Measurements from ENCODE around the gene THRA. TPM values are rescaled to one million over a fixed set of nuclear protein-coding genes. Genes with fewer than 3 reads are reported as not detected.

Gene THRA
- total RNA-seq, 1 experiment from 2014 or later, result 14.5 TPM

GRCh38 chr17:40095351-40095943, 32.7 kb downstream of the THRA start:
- Histone ChIP-seq H3K4me3 (ENCODE audit: low read depth, low read length, poor library complexity, severe bottlenecking) (no peak overlapping the region), H3K9me3 (ENCODE audit: low read depth, low read length, poor library complexity, severe bottlenecking) (no peaks in the 10 kb centered on the region), H3K4me1 (ENCODE audit: insufficient read depth, low read length, poor library complexity, severe bottlenecking) (peaks cover 17% of the 10 kb centered on the region), H3K27ac (ENCODE audit: low read depth, low read length, poor library complexity, severe bottlenecking) (no peak overlapping the region), H3K36me3 (ENCODE audit: insufficient read depth, low read length, poor library complexity, severe bottlenecking) (no peaks in the 10 kb centered on the region), H3K27me3 (replicated peaks; ENCODE audit: insufficient read depth, low read depth, low read length, poor library complexity) (no peaks in the 10 kb centered on the region)
- intact Hi-C loops (cut with micrococcal nuclease; ENCODE audit: unreplicated experiment), result no loop called here
- TF ChIP-seq EZH2 (IDR thresholded peaks at IDR 0.05; ENCODE audit: borderline replicate concordance, low read depth, low read length, poor library complexity, severe bottlenecking) (no peak), CTCF (conservative IDR thresholded peaks at IDR 0.05; ENCODE audit: low read depth, low read length) (no peak)
- BruUV-seq (replicated peaks), result no TSS peak
- DNase-seq (ENCODE audit: low spot score), result no peak
- ChIA-PET POLR2A (ENCODE audit: low non-redundant PET) (no interaction called here), CTCF (no interaction called here)

- H3K27me3 ChIP-seq (replicated peaks; ENCODE audit: insufficient read depth, low read depth, low read length, poor library complexity), result no peaks in the 10 kb centered on the region
- ChIA-PET CTCF (no interaction called here), POLR2A (ENCODE audit: low non-redundant PET) (no interaction called here)
- H3K27ac ChIP-seq (ENCODE audit: low read depth, low read length, poor library complexity, severe bottlenecking), result no peak overlapping the region
- H3K4me3 ChIP-seq (ENCODE audit: low read depth, low read length, poor library complexity, severe bottlenecking), result no peak overlapping the region
- intact Hi-C loops (cut with micrococcal nuclease; ENCODE audit: unreplicated experiment), result no loop called here
- H3K36me3 ChIP-seq (ENCODE audit: insufficient read depth, low read length, poor library complexity, severe bottlenecking), result no peaks in the 10 kb centered on the region
- BruUV-seq (replicated peaks), result no TSS peak
- no peak for TF ChIP-seq CTCF (conservative IDR thresholded peaks at IDR 0.05; ENCODE audit: low read depth, low read length)
- TF ChIP-seq EZH2 (IDR thresholded peaks at IDR 0.05; ENCODE audit: borderline replicate concordance, low read depth, low read length, poor library complexity, severe bottlenecking), result no peak
- H3K9me3 ChIP-seq (ENCODE audit: low read depth, low read length, poor library complexity, severe bottlenecking), result no peaks in the 10 kb centered on the region
- no peak for DNase-seq (ENCODE audit: low spot score)
- peaks cover 22% of the 10 kb centered on the region for H3K4me1 ChIP-seq (ENCODE audit: insufficient read depth, low read length, poor library complexity, severe bottlenecking)
Observed at GRCh38 chr17:40095944-40096791, 33.4 kb downstream of the THRA start.

GRCh38 chr17:40097087-40097486, 34.3 kb downstream of the THRA start:
- ChIA-PET CTCF (no interaction called here), POLR2A (ENCODE audit: low non-redundant PET) (no interaction called here)
- TF ChIP-seq CTCF (conservative IDR thresholded peaks at IDR 0.05; ENCODE audit: low read depth, low read length), result no peak
- no peak for TF ChIP-seq EZH2 (IDR thresholded peaks at IDR 0.05; ENCODE audit: borderline replicate concordance, low read depth, low read length, poor library complexity, severe bottlenecking)
- no peak for DNase-seq (ENCODE audit: low spot score)
- Histone ChIP-seq H3K9me3 (ENCODE audit: low read depth, low read length, poor library complexity, severe bottlenecking) (no peaks in the 10 kb centered on the region), H3K27me3 (replicated peaks; ENCODE audit: insufficient read depth, low read depth, low read length, poor library complexity) (no peaks in the 10 kb centered on the region), H3K4me1 (ENCODE audit: insufficient read depth, low read length, poor library complexity, severe bottlenecking) (peaks cover 24% of the 10 kb centered on the region), H3K36me3 (ENCODE audit: insufficient read depth, low read length, poor library complexity, severe bottlenecking) (no peaks in the 10 kb centered on the region), H3K4me3 (ENCODE audit: low read depth, low read length, poor library complexity, severe bottlenecking) (no peak overlapping the region), H3K27ac (ENCODE audit: low read depth, low read length, poor library complexity, severe bottlenecking) (no peak overlapping the region)
- intact Hi-C loops (cut with micrococcal nuclease; ENCODE audit: unreplicated experiment), result no loop called here
- no TSS peak for BruUV-seq (replicated peaks)
